CD4-positive, alpha-beta T cell treated with Interleukin-17A for 4 hours (primary cell): ENCODE data around the gene ATP2A2.
"Not testable (repeated sequence)": the region's sequence is repeated elsewhere in the genome, so short reads cannot be mapped to it uniquely, and the experiment has no call there.

Source experiments
- DNase-seq: peaks from one replicate; pipeline ENCODE4 v3.0.0-alpha.2; 2020; ENCODE audit warnings: mixed read lengths

ATP2A2 gene

DNA sequence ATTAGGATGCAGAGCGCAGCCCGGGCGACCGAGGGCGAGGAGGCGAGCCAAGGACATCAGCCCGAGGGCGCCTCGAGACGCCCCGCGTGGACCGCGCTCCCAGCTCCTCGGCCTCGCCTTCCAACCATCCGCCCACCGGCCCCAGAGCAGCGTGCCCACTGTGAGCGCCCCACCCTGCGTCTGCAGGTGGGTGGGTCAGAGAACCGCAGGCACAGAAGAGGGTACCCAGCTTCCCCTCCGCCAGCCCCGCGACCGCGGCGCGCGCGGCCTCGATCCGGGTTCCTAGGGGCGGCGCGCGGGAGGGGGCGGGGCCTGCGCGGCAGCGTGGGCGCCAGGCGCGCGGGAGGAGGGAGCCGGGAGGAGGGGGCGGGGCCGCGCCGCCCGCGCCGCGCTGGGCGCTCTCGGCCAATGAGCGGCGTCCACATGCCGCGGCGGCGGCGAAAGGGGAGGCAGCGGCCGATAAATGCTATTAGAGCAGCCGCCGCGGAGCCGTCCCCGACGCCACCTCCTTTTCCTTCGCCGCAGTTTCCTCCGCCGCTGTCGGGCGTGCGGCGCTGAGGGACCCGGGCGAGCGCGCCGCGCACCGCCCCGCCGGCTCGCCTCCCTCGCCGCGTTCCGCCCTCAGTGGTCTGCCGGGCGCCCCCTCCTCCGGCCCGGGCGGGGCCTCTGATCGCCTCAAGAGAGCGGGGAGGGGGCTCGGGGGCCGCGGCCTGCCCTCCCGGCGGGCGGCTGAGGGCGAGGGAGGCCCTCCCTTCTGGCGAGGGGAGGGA lies at the start of gene ATP2A2:
Gene ATP2A2 (plus strand): TSS at position 469 of the 770 bp plus-strand sequence. CDS start 543 bp downstream, outside the sequence.
- DNase-seq = peak; percentile 93

DNA sequence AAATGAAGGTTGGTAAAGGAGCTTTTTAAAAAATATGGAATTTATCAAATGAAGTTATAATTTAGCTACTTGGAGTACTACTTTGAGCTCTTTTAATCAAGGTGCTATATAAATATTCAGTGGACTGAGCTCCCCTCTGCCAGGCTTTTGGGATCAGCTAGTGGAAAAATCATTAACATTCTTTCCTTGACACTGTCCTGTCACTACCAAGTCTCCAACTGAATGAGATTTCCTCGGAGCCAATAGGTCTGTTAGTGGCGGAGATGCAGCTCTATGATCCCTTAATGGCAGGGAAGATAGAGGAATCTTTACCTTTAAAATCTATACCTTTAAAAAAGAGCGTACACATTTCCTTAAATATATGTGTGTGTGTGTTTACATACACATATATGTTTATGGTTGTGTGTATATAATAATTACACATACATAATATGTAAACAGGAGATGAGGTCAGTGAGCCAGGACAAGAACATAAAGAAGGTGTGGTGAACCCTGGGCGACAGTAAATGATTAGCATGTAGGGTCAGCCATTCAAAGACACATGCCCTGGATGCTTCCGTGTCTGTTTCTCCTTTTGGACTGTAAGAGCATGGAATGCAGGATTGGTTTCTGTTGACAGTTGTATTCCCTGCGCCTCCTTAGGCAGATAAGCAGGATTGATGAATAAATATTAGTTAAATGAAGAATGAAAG lies 47.7 kb upstream of the ATP2A2 start:
- no peak for DNase-seq

GRCh38 chr12:110234331-110234751 lies 46.7 kb upstream of the ATP2A2 start:
- DNase-seq = no peak

DNA sequence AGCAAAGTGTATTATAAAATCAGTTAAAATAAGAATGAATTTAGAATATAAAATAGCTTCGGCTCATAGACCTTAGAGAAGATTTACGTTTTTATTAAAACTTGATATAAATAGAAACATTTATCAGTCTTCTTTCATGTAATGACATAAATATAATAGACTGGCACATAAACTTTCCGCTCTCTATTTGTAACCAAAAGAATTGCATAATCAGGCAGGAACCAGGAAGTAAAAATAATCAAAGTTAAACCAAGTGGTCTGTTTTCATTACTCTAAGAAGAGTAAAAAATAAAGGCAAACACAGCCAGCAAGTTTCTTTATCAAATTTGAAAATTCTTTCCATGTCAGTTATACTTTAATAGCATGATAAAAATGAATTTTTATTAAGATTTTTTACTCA lies 46.3 kb upstream of the ATP2A2 start:
- DNase-seq = no peak

DNA sequence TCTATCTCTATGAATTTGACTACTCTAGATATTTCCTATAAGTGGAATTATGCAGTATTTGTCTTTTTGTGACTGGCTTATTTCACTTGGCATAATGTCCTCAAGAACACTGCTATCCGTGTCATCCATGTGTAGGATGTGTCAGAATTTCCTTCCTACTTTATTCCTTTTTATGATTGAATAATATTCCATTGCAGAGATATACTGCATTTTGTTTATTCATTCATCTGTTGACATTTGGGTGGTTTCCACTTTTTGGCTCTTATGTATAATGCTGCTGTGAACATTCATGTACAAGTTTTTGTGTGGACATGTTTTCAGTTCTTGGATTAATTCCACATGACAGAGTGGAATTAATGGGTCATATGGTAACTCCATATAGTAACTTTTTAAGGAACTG lies 45.7 kb upstream of the ATP2A2 start:
- no peak for DNase-seq

GRCh38 chr12:110243227-110243626 lies 37.8 kb upstream of the ATP2A2 start:
- no peak for DNase-seq

- no peak for DNase-seq
These were observed 36.7 kb upstream of the ATP2A2 start for GRCh38 chr12:110244372-110244771.

DNA sequence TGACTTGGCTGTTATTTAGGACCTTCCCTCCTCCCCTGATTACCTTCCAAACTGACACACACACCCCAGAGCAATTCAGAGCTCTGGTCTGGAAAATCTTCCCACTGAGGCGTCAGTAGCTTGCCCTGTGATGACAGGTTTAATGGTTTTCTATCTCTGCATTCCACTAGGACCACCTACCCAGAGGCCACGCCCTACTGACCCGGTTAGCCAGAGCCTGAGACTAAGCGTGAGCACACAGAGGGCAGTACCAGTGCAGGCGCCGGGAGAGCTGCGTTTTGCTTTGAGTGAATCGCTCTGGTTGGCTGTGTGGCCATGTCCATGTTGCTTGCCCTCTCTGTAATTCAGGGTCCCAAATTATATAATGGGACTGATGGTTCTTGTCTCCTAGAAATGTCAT lies 36.2 kb upstream of the ATP2A2 start:
- no peak for DNase-seq

DNA sequence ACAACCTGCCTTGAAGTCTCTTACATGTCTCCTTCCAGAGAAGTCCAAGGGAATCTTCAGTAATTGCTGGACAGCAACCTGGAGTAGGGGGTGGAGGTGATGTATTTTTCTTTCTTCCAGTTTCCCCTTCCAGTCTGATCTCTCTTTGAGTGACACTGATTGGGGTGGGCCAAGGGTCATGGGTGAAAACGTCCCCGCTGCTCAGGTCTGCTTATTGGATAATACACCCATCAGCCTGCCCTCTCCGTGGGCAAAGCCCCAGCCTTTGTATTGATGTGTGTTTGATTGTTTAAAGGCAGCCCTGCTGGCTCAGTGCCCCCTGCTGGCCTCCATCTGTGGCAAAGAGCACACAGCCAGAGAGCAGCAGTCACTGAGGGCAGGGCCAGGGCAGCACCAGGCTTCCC lies 35.7 kb upstream of the ATP2A2 start:
- DNase-seq = peak; percentile 69

GRCh38 chr12:110246636-110247339 lies 34.3 kb upstream of the ATP2A2 start:
- DNase-seq = no peak

GRCh38 chr12:110247340-110248095 lies 33.5 kb upstream of the ATP2A2 start:
- no peak for DNase-seq

- DNase-seq = no peak
These were observed 33.0 kb upstream of the ATP2A2 start for GRCh38 chr12:110248096-110248447.

GRCh38 chr12:110249105-110249504 lies 31.9 kb upstream of the ATP2A2 start:
- DNase-seq = no peak

DNA sequence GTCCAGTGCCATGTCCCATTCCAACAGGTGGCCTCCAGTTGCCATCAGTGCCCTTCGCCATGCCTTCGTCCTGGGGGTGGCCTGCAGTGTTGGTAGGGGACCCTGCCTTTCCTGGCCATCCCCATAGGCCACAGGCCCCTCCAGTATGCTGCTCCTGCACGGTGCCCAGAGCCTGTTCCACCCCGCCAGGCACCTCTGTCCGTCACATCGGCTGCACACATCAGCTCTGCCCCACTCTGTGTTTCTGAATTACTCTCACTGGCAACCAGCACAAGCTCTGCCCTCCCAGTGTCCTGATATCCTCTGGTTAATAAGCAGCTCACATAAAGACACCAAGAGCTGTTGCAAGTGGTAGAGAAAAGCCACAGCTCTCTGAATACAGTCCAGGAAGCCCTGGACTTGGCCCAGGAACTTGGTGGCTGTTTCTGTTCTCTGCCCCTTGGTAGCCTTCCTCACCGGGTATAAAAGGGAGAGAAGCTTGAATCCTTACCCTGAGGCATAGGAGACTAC lies 31.3 kb upstream of the ATP2A2 start:
- no peak for DNase-seq

- DNase-seq = no peak
These were observed 29.7 kb upstream of the ATP2A2 start for GRCh38 chr12:110251381-110251780.

DNA sequence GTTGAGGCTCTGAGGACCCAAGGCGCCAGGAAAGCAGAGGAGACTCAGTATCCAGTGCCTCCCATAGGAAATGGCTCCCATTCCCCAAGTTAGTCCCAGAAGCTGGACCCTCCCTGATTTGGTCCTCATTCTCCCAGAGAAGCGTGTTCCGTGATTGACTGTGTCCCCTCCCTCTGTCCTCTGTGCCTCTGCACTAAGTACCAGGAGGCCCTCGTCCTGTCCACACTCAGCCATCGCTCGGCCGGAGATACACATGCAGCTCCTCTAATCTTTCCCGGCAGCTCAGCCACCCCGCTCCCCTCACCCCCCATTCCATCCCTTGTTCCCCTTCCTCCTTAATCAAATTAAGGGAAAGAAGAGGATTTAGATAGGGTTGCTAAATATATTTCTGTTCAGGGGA lies 28.3 kb upstream of the ATP2A2 start:
- no peak for DNase-seq

- no peak for DNase-seq
These were observed 27.9 kb upstream of the ATP2A2 start for GRCh38 chr12:110253176-110253575.

GRCh38 chr12:110254971-110255540 lies 26.0 kb upstream of the ATP2A2 start:
- no peak for DNase-seq

- DNase-seq = not testable (repeated sequence)
These were observed 25.1 kb upstream of the ATP2A2 start for GRCh38 chr12:110255890-110256456.

DNA sequence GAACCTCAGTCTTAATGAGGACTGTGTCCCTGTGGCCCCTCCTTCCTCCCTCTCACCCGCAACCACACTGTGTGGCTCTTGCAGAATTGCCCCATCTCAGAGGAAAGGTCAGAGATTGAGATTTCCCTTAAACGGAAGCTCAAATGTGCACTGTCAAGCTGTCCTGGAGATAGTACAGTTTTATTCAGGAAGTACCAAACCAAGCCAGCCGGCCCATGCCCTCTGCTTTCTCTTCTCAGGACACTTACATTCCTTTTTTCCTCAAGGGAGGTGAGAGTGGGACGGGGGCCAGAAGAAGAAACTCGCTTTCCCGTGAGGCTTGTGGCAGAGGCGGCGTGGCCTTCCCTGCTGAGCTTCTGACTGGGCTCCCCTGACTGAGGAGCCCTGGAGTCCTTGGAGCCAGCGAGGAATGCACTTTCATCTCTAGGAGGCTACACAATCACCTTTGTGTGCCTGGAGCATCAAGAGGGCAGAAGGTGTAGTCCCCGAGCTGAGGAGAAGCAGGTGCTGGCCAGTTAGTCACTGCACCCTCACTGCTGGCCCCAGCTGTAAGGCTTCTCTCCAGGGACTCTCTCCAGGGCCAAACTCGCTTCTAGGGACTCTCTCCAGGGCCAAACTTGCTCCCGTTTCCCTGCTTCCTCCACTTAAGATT lies 24.1 kb upstream of the ATP2A2 start:
- DNase-seq = no peak

- no peak for DNase-seq
These were observed 22.6 kb upstream of the ATP2A2 start for GRCh38 chr12:110258466-110258865.
